HTR-8/SVneo (cell line): ENCODE results near the gene DNAJC18.
"Not testable (repeated sequence)": the region's sequence is repeated elsewhere in the genome, so short reads cannot be mapped to it uniquely, and the experiment has no call there.

Source experiments
- DNase-seq: peaks from one replicate; pipeline ENCODE4 v3.0.0; 2011; ENCODE audit warnings: low spot score, mixed read lengths; ENCODE audit not compliant: insufficient read length
- FAIRE-seq: peaks from 2 replicates; lab custom pipeline; 2011; peaks lifted over from hg19 to GRCh38; lab: Jason Lieb, UNC

The DNAJC18 gene

DNA sequence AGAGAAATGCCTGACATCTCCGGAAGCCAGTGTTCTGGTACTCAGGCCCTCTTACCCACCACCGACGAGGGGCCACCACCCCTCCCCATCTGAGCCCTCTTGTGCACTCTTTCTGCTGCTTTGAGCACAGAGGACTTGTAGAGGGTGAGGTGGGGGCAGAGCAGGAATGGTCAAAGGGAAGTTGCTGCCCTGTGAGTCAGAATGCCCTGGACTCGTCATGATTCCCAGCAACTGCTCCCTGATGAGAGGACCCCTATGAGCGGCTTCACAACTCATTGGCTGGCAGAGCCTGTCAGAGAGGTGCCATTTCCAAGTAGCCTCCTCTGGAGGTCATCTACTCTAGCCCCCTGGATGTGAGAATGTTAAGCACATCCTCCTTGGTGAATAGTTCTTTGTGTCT lies 22.4 kb upstream of the DNAJC18 start:
- DNase-seq (no peak), FAIRE-seq (no peak)

DNA sequence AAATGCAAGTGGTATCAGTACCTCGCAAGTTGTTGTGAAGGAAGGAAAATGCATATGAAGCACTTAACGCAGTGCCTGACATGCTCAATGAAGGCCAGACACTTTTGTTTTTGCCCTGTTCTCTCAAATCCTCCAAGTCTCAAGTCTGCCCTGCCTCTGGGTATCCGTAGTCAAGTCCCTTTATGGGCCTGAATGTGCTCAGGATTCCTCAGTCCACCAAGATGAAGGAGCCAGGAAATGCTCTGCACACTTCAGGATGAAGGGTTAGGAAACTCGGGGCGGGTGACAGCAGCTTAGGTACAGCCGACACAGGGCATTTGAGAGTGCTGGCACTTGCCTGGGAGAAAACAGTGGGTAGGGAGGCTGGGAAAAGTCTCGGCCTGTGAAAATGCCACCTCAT lies 21.9 kb upstream of the DNAJC18 start:
- FAIRE-seq (no peak), DNase-seq (no peak)

DNA sequence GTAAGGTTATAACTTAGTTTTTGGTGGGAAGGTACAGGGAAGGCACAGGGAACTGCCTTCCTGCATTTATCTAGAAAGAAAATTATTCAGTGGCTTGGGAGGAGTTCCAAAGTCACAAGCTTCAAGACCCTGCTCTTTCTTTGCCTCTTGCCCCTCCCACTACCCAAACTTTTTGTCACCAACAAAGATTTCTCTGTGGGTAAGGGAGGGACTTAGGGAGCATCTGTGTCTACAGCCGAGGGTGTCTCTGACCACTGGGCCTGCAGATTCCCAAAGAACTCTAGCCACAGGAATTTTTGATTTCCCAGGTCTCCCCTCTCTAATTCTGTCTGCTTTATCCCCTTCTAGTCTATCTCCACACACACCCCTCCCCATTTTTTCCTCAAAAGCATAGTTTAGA lies 21.1 kb upstream of the DNAJC18 start:
- DNase-seq (no peak), FAIRE-seq (no peak)

DNA sequence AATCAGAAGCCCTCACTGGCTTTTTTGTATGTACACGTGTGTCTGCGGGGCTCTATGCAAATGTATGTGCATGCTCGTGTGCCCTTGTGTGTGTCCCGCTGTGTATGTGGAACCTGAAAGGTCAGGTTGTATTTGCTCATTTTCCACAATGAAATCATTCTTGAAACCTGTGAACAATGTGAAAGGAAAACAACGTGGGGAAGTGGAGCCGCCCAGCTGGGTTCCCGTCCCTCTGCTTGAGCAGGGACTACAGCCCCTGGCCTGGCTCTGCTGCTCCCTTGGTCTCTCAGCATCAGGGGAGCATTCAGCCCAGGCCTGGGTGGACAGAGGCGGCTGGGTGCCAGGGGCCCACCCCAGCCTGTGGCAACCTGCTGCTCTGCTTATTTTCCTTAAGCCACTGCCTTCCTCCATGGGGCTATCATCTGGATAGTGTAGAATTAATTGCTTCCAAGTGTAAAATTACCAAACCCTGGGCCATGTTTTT lies 20.2 kb upstream of the DNAJC18 start:
- DNase-seq (no peak), FAIRE-seq (no peak)

DNA sequence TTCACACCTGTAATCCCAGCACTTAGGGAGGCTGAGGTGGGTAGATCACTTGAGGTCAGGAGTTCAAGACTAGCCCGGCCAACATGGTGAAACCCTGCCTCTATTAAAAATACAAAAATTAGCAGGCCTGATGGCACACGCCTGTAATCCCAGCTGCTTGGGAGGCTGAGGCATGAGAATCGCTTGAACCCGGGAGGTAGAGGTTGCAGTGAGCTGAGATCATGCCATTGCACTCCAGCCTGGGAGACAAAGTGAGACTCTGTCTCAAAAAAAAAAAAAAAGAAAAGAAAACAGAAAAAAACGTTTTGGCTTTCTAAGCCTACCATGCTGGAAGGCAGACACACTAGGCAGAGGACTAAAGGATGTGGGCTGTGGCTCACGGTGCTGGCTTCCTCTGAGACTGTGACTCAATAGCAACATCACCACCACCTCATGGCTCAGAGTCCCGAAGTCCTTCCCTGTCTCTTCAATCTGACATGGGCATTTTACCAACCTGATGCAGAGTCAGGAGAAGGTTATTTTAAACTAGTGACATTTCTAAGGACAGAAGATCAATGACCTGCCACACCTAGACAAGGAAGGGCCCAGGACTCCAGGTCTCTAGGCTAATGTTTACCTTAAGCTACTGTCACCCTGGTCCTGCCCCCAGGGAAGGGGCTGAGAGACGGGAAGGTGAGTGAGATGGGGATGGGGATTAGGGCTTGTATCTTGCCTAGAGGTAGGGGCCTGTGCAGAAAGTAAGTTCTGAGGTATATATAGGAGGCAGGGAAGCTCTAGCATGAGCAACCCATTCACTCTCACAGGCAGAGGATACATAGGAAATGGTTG lies 19.5 kb upstream of the DNAJC18 start:
- no peak for FAIRE-seq
- DNase-seq, result no peak

DNA sequence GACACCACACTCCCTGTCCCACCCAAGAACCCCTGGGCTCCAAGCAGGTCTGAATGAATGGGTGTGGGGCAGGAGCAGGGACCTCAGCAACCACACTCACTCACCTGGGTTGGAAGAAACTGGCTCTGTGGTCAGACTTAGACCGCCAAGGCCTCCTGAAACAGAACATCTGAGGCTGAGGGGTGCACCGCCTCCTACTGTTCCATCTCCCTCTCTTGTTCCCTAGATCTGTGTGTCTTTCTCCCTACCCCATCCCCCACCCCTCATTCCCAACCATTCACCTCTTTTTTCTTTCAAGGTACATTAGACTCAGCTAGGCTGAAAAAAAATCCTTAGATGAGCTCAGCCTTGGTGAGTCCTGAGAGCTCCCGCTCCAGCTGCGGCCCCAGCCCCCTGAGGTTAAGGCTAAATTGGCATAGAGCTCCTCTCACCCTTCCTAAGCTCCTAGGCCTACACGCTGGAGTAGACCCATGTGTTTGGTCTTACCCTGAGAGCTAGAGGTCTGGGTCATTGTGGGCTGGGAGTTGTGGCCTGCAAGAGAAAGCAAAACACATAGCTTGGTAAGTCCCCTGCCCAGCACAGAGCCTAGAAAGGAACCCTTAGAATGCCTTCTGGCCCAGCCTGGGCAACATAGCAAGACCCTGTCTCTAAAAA lies 18.5 kb upstream of the DNAJC18 start:
- FAIRE-seq, result no peak

DNA sequence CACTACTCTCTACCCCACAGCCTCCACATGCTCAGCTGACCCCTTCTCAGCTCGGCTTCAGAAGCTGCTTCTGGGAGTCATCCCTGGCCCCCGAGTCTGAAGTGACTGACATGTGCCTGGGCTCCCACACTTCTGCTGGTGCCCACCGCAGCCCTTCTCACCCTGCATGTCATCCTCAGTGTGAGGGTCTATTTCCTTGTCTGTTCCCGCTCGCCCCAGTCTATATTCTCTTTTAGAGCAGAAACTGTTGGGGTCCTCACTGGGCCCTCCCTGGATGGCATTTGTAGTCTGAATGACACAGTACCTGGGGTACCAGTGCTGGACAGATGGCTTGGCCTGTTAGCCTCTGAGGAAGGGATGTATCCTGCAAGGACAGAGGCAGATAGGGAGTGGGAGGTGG lies 17.9 kb upstream of the DNAJC18 start:
- DNase-seq (no peak), FAIRE-seq (no peak)

More for the DNA sequence above, 18.5 kb upstream of the DNAJC18 start:
- no peak for DNase-seq

DNA sequence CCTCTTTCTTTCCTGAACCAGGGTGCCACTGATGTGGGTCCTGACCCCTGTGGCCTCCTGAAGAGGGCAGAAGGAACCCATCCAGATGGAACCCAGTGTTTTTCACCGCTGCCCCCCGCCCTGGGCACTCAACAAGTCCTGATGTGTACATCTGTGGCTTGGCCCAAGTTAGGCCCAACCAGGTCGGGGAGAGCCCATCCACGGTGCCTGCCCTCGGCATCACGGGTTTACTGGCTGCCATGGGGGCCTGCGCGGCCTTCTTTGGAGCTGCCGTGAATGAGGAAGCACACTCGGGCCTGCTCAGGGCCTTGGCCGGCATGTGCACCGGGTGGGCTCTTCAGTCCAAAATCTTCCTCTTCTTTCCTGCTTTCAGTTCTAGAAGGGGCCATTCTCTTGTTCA lies 17.5 kb upstream of the DNAJC18 start:
- no peak for DNase-seq
- FAIRE-seq, result no peak

DNA sequence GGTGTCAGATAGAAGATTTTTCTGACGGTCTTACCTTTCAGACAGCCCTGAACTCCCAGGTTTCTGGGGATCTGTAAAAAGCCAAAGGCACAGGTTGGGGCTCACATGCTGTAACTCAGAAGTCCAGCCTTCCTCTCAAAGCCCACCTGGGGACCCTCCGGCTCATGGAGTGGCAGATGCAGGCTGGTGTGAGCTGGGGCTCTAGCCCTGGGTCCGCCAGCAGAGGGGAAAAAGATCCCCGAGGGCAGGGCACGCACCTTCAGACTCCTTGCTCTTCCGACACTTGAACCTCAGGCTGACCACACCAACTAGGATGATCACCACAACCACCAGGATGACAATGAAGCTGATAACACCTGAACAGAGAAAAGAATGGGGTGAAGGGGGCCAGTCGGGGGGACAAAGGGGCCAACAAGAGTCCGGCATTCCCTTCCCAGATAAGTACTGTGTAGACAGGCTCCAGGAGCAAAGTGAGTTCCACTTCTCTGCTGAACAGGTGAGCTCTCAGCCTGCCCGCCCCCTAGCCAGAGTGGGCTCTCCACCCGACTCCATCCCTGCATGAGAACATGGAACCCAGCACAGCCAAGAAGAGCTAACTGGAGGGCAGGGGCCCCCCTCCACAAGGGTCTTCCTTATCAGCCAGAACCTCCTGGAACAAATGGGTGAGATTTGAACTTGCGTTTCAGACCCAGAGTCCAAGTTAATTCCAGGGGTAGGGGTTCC lies 15.4 kb upstream of the DNAJC18 start:
- DNase-seq (no peak), FAIRE-seq (no peak)

DNA sequence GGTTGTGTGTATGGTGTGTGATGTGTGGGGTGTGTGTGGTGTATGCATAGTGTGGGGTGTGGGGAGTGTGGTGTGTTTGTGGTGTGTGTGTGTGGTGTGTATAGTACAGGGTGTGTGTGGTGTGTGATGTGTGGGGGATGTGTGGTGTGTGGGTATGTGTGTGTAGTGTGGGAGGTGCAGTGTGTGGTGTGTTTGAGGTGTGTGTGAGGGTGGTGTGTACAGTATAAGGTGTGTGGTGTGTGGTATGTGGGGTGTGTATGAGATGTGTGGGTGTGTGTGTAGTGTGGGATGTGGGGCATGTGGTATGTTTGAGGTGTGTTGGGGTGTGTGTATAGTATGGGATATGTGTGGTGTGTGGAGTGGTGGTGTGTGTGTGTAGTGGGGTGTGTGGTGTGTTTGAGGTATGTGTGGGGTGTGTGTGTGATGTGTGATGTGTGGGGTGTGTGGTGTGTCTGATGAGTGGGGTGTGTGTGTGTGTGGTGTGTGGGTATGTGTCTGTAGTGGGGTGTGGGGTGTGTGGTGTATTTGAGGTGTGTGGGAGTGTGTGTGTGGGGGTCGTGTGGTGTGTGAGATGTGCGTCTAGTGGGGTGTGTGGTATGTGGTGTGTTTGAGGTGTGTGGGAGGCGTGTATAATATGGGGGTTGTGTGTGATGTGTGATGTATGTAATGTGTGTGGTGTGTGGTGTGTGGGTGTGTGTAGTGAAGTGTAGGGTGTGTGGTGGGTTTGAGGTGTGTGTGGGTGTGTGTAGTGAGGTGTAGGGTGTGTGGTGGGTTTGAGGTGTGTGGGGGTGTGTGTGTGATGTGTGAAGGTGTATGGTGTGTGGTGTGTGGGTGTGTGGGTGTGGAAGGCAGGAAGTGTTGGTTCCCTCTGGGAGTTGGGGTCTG lies 14.6 kb upstream of the DNAJC18 start:
- DNase-seq, result no peak
- FAIRE-seq, result no peak

DNA sequence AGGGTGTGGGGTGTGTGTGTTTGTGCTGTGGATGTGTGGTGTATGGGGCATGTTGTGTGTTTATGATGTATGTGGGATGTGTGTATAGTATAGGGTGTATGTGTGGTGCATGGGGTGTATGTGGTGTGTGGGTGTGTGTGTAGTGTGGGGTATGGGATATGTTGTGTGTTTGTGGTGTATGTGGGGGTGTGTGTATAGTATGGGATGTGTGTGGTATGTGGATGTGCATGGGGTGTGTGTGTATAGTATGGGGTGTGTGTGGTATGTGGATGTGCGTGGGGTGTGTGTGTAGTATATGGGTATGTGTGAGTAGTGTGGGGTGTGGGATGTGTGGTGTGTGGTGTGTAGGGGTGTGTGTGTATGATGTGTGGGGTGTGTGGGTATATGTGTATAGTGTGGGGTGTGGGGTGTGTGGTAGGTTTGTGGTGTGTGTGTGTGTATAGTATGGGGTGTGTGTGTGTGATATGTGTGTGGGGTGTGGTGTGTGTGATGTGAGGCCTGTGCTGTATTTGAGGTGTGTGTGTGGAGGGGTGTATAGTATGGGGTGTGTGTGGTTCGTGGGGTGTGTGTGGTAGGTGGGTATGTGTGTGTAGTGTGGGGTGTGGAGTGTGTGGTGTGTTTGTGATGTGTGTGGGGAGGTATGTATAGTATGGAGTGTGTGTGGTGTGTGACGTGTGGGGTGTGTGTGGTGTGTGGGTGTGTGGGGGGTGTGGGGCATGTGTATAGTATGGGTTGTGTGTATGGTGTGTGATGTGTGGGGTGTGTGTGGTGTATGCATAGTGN lies 12.7 kb upstream of the DNAJC18 start:
- FAIRE-seq, result no peak
- DNase-seq, result no peak

DNA sequence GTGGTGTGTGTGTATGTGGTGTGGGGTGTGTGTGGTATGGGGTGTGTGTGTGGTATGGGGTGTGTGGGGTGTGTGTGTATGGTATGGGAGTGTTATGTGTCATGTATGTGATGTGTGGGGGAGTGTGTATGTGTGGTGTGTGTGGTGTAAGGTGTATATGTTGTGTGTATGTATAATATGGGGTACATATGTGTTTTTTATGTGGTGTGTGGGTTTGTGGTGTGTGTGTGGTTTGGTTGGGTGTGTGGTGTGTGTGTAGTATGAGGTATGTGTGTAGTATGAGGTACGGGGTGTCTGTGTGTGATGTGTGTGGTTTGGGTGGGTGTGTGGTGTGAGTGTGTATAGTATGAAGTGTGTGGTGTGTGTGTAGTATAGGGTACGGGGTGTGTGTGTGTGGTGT lies 11.9 kb upstream of the DNAJC18 start:
- peak; percentile 87 for FAIRE-seq

DNA sequence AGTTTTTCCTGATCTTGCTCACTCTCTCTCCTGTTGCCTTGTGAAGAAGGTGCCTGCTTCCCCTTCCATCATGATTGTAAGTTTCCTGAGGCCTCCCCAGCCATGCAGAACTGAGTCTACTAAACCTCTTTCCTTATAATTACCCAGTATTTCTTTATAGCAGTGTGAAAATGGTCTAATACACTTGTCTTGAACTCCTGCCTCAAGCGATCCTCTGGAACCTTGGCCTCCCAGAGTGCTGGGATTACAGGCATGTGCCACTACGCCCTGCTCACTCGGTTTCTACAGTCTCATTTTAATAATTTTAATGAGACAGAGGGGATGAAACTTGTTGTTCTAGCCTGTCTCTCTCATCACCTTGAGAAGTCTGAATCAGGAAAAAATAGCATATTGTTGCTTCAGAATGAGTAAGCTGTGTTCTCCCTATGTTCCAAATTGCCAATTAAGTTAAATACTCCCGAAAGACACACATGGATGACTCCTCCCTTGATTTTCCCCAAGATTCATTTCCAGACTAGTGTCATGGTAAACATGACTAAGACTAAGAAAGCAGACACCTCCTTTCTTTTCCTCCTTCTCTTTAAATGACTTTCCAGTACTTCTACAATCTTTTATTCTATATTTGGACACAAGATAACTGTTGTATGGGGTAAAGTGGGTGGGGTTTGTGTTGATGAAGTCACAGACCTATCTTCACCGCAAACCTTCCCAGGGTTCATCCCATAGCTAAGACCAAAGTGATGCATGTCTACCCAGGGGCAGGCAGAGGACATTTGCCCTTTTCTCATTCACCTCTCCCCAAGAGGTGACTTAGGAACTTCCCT lies 7.8 kb upstream of the DNAJC18 start:
- FAIRE-seq (no peak), DNase-seq (no peak)

More for the DNA sequence above, 11.9 kb upstream of the DNAJC18 start:
- DNase-seq, result no peak

DNA sequence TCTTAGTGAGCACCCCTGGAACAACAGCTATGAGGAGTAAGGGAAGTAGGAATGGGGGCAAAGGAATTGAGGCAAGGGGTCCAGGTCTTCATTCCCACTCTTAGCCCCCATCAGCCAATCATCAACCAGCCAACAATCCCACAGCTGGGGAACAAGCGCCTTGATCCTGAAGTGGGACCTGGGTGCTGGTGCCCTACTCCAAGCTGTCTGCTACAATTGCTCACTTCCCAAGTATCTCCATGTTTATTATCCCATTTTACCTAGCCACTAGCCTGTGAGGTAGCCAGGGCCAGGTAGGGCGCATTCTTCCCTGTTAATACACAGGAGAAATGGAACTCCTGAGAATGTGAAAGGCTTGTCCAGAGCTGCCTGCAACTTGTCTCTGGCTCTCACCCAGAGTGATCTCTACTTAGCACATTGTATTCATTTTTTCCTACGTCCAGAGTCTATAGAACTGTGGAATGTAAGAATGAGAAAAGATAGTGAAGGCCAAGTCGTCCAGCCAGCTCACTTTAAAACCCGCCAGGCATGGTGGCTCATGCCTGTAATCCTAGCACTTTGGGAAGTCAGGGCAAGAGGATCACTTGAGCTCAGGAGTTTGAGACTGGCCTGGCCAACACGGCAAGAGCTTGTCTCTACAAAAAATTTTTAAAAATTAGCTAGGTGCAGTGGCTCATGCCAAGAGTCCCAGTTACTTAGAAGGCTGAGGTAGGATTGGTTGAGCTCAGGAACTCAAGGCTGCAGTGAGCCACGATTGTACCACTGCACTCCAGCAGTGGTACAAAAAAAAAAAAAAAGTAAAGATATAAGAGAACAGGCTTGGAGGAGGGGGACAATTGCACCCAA lies 6.2 kb upstream of the DNAJC18 start:
- DNase-seq (no peak), FAIRE-seq (no peak)

DNA sequence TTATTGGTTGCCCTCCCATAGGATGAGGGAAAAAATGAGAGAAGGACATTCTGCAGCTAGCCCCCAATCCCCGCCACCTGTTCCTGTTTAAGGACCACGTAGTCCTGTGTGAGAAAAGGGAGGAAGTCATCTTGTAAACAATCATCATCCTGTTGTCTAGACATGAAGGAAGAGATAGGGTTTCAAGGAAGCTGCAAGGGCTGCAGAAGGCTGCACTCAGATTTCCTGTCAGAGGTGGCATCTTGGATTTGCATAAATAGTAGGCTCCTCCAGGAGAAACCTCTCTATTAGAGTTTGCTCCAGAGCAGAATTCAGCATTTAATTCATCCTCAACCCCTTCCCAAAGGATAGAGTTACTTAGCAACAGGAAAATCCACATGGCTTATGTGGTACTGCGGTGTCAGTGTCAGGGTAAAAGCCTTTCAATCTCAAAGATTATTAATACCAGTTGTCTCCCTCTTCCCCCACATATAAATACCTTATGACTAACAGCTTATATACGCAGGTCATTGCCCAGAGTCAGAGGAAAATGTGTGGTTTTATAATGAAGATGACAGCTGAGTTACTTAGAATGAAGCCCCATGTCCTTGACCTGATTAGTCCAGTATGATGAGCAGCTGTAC lies 4.6 kb upstream of the DNAJC18 start:
- FAIRE-seq, result no peak
- DNase-seq, result peak; percentile 62

DNA sequence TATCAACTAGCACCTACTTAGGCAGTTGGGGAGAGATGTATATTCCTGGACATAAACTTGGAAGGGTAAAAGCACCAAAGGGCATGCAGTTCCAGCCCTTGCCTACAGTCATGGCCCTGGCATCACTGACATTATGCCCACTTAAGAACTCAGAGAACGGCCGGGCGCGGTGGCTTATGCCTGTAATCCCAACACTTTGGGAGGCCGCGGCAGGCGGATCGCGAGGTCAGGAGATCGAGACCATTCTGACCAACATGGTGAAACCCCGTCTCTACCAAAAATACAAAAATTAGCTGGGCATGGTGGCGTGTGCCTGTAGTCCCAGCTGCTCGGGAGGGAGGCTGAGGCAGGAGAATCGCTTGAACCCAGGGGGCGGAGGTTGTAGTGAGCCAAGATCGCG lies 1.1 kb upstream of the DNAJC18 start:
- FAIRE-seq, DNase-seq: not testable (repeated sequence)

DNA sequence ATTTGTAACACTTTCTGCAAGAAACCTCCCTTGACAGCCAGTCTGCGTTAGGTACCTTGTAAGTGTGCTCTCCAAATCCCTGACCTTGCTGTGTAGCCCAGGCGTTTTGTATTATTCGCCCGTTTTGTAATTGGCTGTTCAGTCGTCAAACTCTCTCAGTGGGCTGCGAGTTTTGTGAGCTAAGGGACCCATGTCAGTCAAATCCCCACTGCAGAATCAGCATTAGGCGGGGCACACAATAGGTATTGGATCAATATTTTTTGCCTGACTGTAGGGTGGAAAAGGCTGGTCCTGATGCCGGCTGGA lies 665 bp downstream of the DNAJC18 start:
- FAIRE-seq (no peak), DNase-seq (no peak)
